Measurements from ENCODE around the gene HRH3.

HRH3 gene

GRCh38 chr20:62215020-62215990 is 4.8 kb downstream of the HRH3 start:
- no peak for DNase-seq

- no peak for DNase-seq
Observed at GRCh38 chr20:62214067-62214466, 6.0 kb downstream of the HRH3 start.

- peak; percentile 13 for DNase-seq
Observed at GRCh38 chr20:62212299-62212698, 7.8 kb downstream of the HRH3 start.

GRCh38 chr20:62211769-62212288 is 8.2 kb downstream of the HRH3 start:
- DNase-seq: no peak

GRCh38 chr20:62211216-62211615 is 8.9 kb downstream of the HRH3 start:
- no peak for DNase-seq

GRCh38 chr20:62210496-62210855 is 9.6 kb downstream of the HRH3 start:
- DNase-seq: no peak

- DNase-seq: no peak
Observed at GRCh38 chr20:62209850-62210495, 10.1 kb downstream of the HRH3 start.

- DNase-seq: no peak
Observed at GRCh38 chr20:62208795-62209755, 11.0 kb downstream of the HRH3 start.

GRCh38 chr20:62208061-62208794 is 11.8 kb downstream of the HRH3 start:
- DNase-seq: no peak

GRCh38 chr20:62206388-62206775 is 13.7 kb downstream of the HRH3 start:
- DNase-seq: no peak

- DNase-seq: no peak
Observed at GRCh38 chr20:62205618-62206387, 14.3 kb downstream of the HRH3 start.

- DNase-seq: peak; percentile 12
Observed at GRCh38 chr20:62203378-62204030, 16.6 kb downstream of the HRH3 start.

- no peak for DNase-seq
Observed at GRCh38 chr20:62202676-62203377, 17.3 kb downstream of the HRH3 start.

- no peak for DNase-seq
Observed at GRCh38 chr20:62202083-62202395, 18.0 kb downstream of the HRH3 start.

GRCh38 chr20:62201173-62202082 is 18.6 kb downstream of the HRH3 start:
- peak; percentile 15 for DNase-seq

- no peak for DNase-seq
Observed at GRCh38 chr20:62200491-62201172, 19.4 kb downstream of the HRH3 start.

- DNase-seq: no peak
Observed at GRCh38 chr20:62198931-62199330, 21.1 kb downstream of the HRH3 start.

- no peak for DNase-seq
Observed at GRCh38 chr20:62198496-62198895, 21.6 kb downstream of the HRH3 start.

- no peak for DNase-seq
Observed at GRCh38 chr20:62197801-62198200, 22.3 kb downstream of the HRH3 start.
